ENCODE results near the gene PIK3R2.
A peak's percentile ranks its signal among the peaks of the same experiment; 100 is the strongest.
"Not testable (repeated sequence)": the region's sequence is repeated elsewhere in the genome, so short reads cannot be mapped to it uniquely, and the experiment has no call there.

Gene PIK3R2

DNA sequence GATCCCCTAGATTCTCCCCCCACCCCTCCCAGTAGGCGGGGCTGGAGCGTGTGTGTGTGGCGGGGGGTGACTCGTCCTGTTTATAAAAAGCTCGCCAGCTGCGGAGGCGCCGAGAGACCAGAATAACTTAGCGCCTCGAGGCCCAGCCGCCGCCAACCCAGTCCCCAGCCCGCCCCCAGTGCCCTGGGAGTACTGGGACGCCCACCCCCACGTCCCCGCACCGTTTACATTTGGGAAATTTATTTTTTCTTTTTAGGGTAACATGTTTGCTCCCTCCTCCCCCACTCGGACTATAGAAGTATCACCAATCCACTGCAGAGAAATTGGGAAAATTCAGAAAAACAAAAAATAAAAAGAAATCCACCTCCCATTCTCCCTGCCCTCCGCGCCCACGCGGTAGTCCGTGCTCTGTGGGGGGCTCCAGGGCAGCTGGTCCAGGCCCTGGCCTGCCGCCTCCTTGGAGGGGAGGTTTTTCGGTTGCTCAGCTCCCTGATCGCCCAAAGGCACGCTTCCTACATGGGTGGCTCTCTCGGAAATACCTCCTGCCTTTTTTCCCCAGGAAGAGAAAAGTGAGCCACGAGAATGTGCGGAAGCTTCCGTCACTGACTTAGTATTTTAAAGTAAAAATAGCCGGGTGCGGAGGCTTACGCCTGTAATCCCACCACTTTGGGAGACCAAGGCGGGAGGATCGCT, 52.4 kb downstream of the PIK3R2 start:
- peak; percentile 58 for DNase-seq

DNA sequence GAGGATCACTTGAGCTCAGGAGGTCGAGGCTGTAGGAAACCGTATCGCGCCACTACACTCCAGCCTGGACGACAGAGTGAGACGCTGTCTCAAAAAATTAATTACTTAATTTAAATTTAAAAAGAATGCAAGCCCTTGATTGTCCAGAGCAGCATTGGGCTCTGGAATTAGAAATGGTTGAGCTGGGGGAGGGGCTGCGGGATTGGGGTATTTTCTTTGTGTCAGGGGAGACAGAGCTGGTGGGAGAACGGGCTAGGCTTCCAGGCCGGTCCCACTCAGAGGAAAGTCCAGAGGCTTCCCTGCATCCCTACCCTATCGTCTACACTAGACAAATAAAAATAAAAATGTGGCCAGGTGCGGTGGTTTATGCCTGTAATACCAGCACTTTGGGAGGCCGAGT, 53.1 kb downstream of the PIK3R2 start:
- DNase-seq: no peak

- peak; percentile 48 for DNase-seq
Measured at GRCh38 chr19:18208098-18208951, 55.4 kb downstream of the PIK3R2 start.

- not testable (repeated sequence) for DNase-seq
Measured at GRCh38 chr19:18209912-18210311, 56.9 kb downstream of the PIK3R2 start.

DNA sequence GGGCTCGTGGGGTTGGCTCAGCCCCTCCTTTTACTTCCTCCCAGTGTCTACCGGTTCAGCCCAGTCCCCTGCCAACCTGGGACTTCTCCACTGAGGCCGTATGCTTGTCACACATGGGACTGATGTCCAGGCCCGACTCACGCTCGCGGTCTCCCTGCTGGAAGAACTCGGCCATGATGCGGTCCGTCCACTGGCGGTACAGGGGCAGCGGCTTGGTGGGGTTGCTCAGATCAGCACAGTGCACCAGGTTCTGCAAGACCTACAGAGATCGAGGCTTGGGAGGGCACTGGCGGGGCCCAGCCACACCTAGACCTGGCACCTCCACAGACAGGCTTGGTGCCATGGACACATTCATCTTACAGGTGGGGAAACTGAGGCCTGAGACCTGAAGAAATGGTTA, 58.7 kb downstream of the PIK3R2 start:
- DNase-seq: no peak

DNA sequence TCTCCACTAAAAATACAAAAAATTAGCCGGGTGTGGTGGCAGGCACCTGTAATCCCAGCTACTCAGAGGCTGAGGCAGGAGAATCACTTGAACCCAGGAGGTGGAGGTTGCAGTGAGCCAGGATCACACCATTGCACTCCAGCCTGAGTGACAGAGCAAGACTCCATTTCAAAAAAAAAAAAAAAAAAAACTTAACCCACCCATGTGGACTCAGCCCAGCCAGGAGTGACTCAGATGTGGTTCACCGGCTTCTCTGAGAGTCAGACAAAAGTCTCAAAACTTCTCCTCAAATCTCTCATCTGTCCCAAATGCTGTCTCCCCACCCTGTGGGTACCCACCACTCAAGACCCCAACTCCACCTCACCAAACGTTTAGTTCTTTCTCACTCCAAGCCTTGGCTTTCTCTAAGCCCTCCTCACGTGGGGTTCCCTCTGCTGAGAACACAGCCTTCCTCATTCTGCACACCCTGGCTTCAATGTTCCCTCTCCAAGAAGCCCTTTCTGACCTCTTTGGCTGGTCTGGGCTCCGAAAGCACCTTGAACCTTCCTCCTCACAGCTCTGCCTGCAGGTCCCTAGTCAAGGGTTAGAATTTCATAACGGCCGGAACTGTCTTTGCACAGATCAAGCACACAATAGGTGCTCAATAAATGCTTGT, 61.9 kb downstream of the PIK3R2 start:
- no peak for DNase-seq

DNA sequence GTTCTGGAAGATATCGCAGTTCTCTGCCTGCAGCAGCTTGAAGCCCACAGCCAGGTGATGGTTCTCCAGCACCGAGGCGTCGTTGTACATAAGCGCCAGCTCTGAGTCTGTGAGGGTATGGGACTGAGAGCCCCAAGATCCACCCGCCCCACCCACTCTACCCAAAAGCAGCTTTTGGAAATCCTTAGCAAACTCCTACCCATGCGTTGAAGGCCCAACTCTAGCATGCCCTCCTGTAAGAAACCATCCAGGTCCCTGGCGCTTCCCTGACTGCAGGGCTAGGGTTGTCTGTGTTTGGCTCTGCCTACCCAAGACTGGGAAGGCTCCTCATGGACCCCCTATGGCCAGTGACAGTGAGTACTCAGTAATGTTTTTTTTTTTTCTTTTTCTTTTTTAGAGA, 63.8 kb downstream of the PIK3R2 start:
- no peak for DNase-seq

DNA sequence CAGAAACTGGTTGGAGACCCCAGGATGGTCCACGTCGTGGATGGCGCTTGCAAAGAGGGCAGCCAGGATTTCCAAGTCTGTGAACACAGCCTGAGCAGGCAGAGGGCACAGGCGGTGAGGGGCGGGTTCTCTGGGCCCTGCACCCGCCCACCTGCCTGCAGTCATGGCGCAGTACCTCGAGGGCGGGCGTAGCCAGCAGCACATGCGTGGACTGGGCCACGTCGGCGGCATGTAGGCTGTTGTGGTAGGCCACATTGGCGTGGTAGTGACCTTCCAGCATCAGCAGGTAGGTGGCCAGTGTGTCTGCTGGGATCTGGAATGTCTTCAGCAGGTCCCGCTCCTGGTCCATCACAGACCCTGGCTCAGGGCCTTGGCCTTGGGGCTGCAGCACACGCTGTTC, 65.2 kb downstream of the PIK3R2 start:
- DNase-seq: no peak

- DNase-seq: no peak
Measured at GRCh38 chr19:18218600-18218999, 65.6 kb downstream of the PIK3R2 start.
